ENCODE data around the gene MED28.
A peak's percentile ranks its signal among the peaks of the same experiment; 100 is the strongest.
"Not testable (repeated sequence)": the region's sequence is repeated elsewhere in the genome, so short reads cannot be mapped to it uniquely, and the experiment has no call there.

The MED28 gene

GRCh38 chr4:17636696-17637622 lies 22.5 kb downstream of the MED28 start:
- Mint-ChIP-seq H3K4me3 (no peak overlapping the region), H3K4me1 (ENCODE audit: low read depth) (no peaks in the 10 kb centered on the region), H3K36me3 (ENCODE audit: low read depth) (peaks cover 80% of the 10 kb centered on the region), H3K27me3 (no peaks in the 10 kb centered on the region), H3K27ac (peak overlapping the region; percentile 33), H3K9me3 (no peaks in the 10 kb centered on the region)
- DNase-seq, result peak; percentile 80

GRCh38 chr4:17639136-17639535 lies 24.7 kb downstream of the MED28 start:
- Mint-ChIP-seq H3K9me3 (no peaks in the 10 kb centered on the region), H3K4me3 (no peak overlapping the region), H3K36me3 (ENCODE audit: low read depth) (peaks cover 71% of the 10 kb centered on the region), H3K27me3 (no peaks in the 10 kb centered on the region), H3K27ac (peak overlapping the region; percentile 61), H3K4me1 (ENCODE audit: low read depth) (no peaks in the 10 kb centered on the region)
- no peak for DNase-seq

DNA sequence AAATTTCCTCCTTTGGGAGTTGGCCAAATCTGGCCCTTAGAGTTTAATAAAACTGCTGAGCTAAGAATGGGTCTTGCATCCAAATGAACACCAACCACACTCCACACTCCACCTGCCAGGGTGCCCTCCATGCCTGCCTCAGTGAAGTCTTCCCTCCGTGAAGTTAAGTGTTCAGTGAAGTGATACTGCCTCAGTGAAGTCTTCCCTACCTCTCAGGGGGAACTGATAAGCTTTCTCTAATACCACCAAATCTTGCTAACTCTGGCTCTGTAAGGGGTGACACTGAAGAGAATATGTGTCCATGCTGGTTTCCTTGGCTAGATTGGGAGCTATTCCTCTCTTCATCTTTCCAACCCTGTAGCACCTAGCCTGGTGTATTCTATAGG lies 27.9 kb downstream of the MED28 start:
- no peak overlapping the region for H3K4me3 Mint-ChIP-seq
- DNase-seq, result no peak
- H3K9me3 Mint-ChIP-seq, result no peaks in the 10 kb centered on the region
- H3K36me3 Mint-ChIP-seq (ENCODE audit: low read depth), result peaks cover 41% of the 10 kb centered on the region
- no peaks in the 10 kb centered on the region for H3K4me1 Mint-ChIP-seq (ENCODE audit: low read depth)
- peaks cover 2% of the 10 kb centered on the region for H3K27me3 Mint-ChIP-seq
- peak overlapping the region; percentile 37 for H3K27ac Mint-ChIP-seq

- Mint-ChIP-seq H3K27me3 (peaks cover 2% of the 10 kb centered on the region), H3K9me3 (no peaks in the 10 kb centered on the region), H3K36me3 (ENCODE audit: low read depth) (peaks cover 13% of the 10 kb centered on the region), H3K4me3 (no peak overlapping the region), H3K4me1 (ENCODE audit: low read depth) (peaks cover 6% of the 10 kb centered on the region), H3K27ac (no peak overlapping the region)
- no peak for DNase-seq
Observed at GRCh38 chr4:17646693-17647092, 32.3 kb downstream of the MED28 start.

DNA sequence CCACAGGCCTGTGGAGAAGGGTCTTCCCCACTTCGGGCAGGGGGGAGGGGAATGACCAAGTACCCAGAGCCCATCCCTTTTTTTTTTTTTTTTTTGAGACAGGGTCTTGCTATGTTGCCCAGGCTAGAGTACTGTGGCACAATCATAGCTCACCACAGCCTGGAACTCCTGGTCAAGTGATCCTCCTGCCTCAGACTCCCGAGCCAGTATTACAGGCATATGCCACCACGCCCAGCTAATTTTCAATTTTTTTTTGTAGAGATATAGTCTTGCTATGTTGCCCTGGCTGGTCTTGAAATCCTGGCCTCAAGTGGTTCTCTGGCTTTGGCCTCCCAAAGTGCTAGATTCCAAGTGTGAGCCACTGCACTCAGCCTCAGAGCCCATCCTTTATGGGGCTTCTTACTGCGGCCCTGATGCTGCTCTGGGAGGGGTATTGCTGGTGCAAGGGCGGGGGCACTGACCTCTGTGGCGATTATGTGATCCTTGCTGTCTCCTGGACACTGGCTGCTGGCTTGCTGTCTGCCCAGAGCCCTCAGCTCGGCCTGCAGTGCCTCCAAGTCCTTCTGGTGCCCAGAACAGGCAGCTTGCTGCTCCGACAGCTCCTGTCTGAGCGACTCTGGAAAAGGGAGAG lies 32.9 kb downstream of the MED28 start:
- DNase-seq, result no peak
- Mint-ChIP-seq H3K9me3 (no peaks in the 10 kb centered on the region), H3K36me3 (ENCODE audit: low read depth) (peaks cover 12% of the 10 kb centered on the region), H3K4me3 (no peak overlapping the region), H3K27me3 (peaks cover 2% of the 10 kb centered on the region), H3K27ac (no peak overlapping the region), H3K4me1 (ENCODE audit: low read depth) (peaks cover 8% of the 10 kb centered on the region)

GRCh38 chr4:17647927-17648326 lies 33.5 kb downstream of the MED28 start:
- no peaks in the 10 kb centered on the region for H3K9me3 Mint-ChIP-seq
- H3K27ac Mint-ChIP-seq, result no peak overlapping the region
- H3K4me3 Mint-ChIP-seq, result no peak overlapping the region
- peaks cover 2% of the 10 kb centered on the region for H3K27me3 Mint-ChIP-seq
- DNase-seq, result no peak
- peaks cover 6% of the 10 kb centered on the region for H3K36me3 Mint-ChIP-seq (ENCODE audit: low read depth)
- H3K4me1 Mint-ChIP-seq (ENCODE audit: low read depth), result peaks cover 8% of the 10 kb centered on the region

DNA sequence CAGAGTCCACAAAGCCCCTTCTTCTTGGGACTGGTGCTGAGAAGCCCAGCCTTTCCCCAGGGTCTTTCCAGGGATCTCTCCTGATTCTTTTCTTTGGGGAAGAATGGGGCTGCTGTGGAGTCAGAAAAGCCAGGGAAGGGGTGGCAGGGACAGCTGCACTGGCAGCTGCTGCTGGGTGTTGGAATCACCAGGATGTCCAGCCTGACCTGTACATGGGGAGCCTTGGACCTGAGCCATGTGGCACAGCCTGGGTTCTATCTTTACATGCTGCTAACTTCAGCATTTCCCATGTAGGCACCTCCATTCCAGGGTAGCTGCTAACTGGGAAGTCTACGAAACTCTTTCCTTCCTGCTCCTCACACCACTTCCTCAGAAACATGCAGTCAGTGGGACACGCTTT lies 36.0 kb downstream of the MED28 start:
- H3K9me3 Mint-ChIP-seq, result no peaks in the 10 kb centered on the region
- no peaks in the 10 kb centered on the region for H3K36me3 Mint-ChIP-seq (ENCODE audit: low read depth)
- DNase-seq, result no peak
- H3K27ac Mint-ChIP-seq, result no peak overlapping the region
- H3K4me1 Mint-ChIP-seq (ENCODE audit: low read depth), result peaks cover 8% of the 10 kb centered on the region
- H3K27me3 Mint-ChIP-seq, result peaks cover 2% of the 10 kb centered on the region
- H3K4me3 Mint-ChIP-seq, result no peak overlapping the region

- Mint-ChIP-seq H3K36me3 (ENCODE audit: low read depth) (no peaks in the 10 kb centered on the region), H3K4me1 (ENCODE audit: low read depth) (peaks cover 8% of the 10 kb centered on the region), H3K9me3 (no peaks in the 10 kb centered on the region), H3K27me3 (no peaks in the 10 kb centered on the region), H3K4me3 (no peak overlapping the region), H3K27ac (no peak overlapping the region)
- no peak for DNase-seq
Observed at GRCh38 chr4:17654701-17655100, 40.3 kb downstream of the MED28 start.

DNA sequence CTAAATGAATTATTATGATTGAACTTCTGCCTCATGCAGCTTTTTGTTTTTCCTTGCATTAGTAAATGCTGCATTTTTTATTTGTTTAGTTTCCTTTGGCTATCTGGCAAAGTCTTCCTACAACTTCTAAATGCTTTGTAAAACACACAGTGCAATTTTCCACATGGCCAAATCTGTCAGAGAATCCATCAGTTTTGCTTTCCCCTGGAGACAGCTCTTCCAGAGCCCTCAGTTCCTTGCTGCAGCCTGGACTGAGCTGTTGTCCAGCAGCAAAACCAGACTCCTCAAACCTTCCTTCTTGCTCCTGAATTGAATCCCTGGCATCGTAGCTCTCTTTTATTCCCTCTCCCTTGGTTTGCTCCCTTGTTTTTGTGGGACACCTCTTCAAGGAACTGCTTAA lies 42.6 kb downstream of the MED28 start:
- H3K4me1 Mint-ChIP-seq (ENCODE audit: low read depth), result no peaks in the 10 kb centered on the region
- no peaks in the 10 kb centered on the region for H3K27me3 Mint-ChIP-seq
- H3K4me3 Mint-ChIP-seq, result no peak overlapping the region
- no peaks in the 10 kb centered on the region for H3K9me3 Mint-ChIP-seq
- no peak for DNase-seq
- no peak overlapping the region for H3K27ac Mint-ChIP-seq
- no peaks in the 10 kb centered on the region for H3K36me3 Mint-ChIP-seq (ENCODE audit: low read depth)

DNA sequence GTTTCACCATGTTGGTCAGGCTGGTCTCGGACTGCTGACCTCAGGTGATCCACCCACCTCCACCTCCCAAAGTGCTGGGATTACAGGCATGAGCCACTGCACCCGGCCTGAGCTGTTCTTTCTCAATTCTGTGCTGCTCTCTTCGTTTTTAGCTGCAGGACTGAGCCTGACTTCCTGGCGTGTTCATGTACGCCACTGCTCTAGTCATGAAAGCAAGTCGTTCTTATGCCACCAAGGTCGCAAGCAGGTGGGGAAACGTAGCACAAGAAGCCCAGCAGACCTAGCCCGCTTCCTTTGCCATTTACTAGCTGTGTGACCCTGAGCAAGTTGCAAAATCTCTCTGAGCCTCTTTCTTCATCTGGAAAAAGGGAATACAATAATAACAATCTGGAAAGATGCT lies 43.4 kb downstream of the MED28 start:
- Mint-ChIP-seq H3K36me3 (ENCODE audit: low read depth) (no peaks in the 10 kb centered on the region), H3K27ac (no peak overlapping the region), H3K4me3 (no peak overlapping the region), H3K4me1 (ENCODE audit: low read depth) (no peaks in the 10 kb centered on the region), H3K9me3 (no peaks in the 10 kb centered on the region), H3K27me3 (no peaks in the 10 kb centered on the region)
- DNase-seq, result no peak

DNA sequence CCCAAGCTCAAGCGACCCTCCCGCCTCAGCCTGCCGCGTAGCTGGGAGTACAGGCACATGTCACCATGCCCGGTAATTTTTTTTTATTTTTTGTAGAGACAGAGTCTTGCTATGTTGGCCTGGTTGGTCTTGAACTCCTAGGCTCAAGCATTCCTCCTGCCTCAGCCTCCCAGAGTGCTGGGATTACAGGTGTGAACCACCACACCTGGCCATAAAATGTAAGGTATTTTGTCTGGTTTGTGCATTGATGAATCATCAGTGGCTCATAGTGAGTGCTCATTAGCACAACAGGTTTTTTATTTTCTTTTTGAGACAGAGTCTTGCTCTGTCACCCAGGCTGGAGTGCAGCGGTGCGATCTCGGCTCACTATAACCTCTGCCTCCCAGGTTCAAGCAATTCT lies 44.8 kb downstream of the MED28 start:
- not testable (repeated sequence) for DNase-seq; H3K36me3 Mint-ChIP-seq (ENCODE audit: low read depth); H3K27me3 Mint-ChIP-seq; H3K4me1 Mint-ChIP-seq (ENCODE audit: low read depth); H3K9me3 Mint-ChIP-seq; H3K27ac Mint-ChIP-seq; H3K4me3 Mint-ChIP-seq

GRCh38 chr4:17662694-17663093 lies 48.3 kb downstream of the MED28 start:
- Mint-ChIP-seq H3K4me3 (no peak overlapping the region), H3K4me1 (ENCODE audit: low read depth) (peaks cover 7% of the 10 kb centered on the region), H3K36me3 (ENCODE audit: low read depth) (no peaks in the 10 kb centered on the region), H3K27me3 (peaks cover under 1% of the 10 kb centered on the region), H3K9me3 (no peaks in the 10 kb centered on the region), H3K27ac (no peak overlapping the region)
- no peak for DNase-seq

GRCh38 chr4:17664755-17665154 lies 50.3 kb downstream of the MED28 start:
- peaks cover 7% of the 10 kb centered on the region for H3K27me3 Mint-ChIP-seq
- no peak for DNase-seq
- H3K9me3 Mint-ChIP-seq, result no peaks in the 10 kb centered on the region
- no peak overlapping the region for H3K4me3 Mint-ChIP-seq
- H3K4me1 Mint-ChIP-seq (ENCODE audit: low read depth), result peaks cover 7% of the 10 kb centered on the region
- no peaks in the 10 kb centered on the region for H3K36me3 Mint-ChIP-seq (ENCODE audit: low read depth)
- no peak overlapping the region for H3K27ac Mint-ChIP-seq

DNA sequence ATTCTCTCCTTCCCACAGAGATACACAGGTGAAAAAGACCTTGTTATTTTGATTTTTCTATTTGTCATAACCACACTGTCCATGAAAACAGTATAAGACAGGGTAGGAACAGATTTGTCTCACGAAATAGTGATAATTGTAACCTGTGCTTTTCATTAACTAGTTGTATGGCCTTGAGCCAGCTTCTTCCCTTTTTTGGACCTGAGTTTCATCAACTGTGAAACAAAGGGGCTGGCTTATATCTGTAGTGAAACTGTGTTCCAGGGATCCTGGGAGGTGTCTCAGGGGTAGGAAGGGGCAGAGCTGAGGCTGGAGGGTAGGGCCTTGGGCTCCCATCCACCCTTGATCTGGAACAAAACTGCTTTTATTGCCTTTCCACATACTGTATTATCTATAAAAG lies 50.9 kb downstream of the MED28 start:
- Mint-ChIP-seq H3K27me3 (peaks cover 10% of the 10 kb centered on the region), H3K4me3 (no peak overlapping the region), H3K9me3 (no peaks in the 10 kb centered on the region), H3K36me3 (ENCODE audit: low read depth) (no peaks in the 10 kb centered on the region), H3K4me1 (ENCODE audit: low read depth) (peaks cover 7% of the 10 kb centered on the region), H3K27ac (no peak overlapping the region)
- DNase-seq, result no peak

- no peak overlapping the region for H3K4me3 Mint-ChIP-seq
Observed at GRCh38 chr4:17665852-17666251, 51.4 kb downstream of the MED28 start.

More at GRCh38 chr4:17665852-17666251, 51.4 kb downstream of the MED28 start:
- Mint-ChIP-seq H3K9me3 (no peaks in the 10 kb centered on the region), H3K4me1 (ENCODE audit: low read depth) (peaks cover 7% of the 10 kb centered on the region), H3K27ac (no peak overlapping the region), H3K36me3 (ENCODE audit: low read depth) (no peaks in the 10 kb centered on the region), H3K27me3 (peaks cover 12% of the 10 kb centered on the region)
- DNase-seq, result no peak
